Stimulated activated CD4-positive, alpha-beta T cell treated with anti-CD3 and anti-CD28 coated beads, TNF-alpha, amount 100 ng/mL, for 1 hour (primary cell): ENCODE data around the gene MYO7B.

Experiments used
- DNase-seq, 3 donors: peaks; one replicate each; pipeline ENCODE4 v3.0.0-alpha.2; 2020; ENCODE audit warnings: low read depth in 3 of 3, low spot score in 1 of 3

MYO7B gene

DNA sequence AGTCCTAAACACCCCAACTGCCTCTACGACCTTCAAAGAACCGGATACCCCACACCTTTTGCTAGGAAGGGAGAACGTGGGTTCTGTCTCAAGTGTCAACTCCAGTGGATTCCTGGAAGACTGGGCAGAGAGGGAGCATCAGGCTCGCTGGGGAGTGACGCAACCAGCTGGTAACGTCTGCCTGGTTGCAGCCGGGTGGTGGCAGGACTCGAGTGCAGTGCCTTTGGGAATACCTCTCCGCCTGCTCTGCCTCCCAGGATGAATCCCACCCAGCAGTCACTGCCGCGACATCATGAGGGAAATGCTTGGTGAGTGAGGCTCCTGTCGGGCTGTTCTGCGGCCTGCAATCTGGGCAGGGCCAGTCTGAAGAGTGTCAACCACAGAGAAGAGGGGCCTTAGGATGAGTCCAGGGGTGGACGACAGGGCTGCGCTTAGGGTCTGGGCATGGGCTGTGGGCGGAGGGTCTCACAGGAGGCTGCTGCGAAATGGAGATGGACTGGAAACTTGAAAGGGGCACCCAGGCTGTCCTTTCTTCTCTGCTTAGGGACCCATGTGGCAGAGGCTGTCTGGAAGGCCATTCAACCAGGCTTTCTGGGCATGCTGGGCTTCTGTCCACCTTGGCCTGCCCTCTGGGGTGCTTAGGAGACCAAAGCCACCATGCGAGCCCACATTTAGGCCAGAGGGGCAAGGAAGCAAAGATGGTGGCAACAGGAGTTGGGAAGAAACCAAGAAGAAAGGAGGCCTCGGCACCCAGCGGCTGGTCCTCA is 123.3 kb downstream of the MYO7B start:
- DNase-seq: no peak

DNA sequence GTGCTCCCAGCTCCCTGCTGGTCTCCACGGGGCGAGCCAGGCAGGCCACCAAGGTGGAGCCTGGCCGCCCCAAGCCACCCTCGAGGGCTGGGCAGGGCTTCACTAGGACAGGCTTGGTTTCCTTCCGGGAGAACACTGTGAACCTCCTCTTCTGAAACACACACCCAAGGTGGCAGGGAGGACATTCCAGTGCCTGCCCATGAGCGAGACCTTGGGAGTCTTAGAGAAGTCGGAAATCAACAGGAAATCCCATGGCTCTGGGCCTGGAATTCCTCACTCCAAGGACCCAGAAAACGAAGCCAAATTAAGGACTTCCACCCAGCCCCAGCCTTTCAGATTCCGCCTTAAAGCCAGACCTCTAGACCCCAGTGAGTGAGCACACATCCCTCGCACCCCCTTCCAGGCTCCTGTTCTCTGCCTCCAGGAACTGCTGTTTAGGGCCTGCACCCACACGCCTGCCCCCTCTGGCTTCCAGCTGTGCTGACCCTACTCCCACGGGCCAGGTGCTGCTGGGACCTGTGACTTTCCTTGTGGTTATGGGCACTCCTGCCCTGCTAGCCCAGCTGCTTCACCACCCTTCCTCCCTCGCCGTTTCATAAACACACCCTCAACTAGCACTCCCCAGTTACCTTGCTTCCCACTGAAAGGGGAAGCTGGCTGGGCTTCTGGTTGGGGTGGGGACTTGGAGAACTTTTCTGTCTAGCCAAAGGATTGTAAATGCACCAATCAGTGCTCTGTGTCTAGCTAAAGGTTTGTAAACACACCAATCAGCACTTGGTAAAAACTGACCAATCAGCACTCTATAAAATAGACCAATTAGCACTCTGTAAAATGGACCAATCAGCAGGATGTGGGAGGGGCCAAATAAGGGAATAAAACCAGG is 124.2 kb downstream of the MYO7B start:
- DNase-seq: no peak

DNA sequence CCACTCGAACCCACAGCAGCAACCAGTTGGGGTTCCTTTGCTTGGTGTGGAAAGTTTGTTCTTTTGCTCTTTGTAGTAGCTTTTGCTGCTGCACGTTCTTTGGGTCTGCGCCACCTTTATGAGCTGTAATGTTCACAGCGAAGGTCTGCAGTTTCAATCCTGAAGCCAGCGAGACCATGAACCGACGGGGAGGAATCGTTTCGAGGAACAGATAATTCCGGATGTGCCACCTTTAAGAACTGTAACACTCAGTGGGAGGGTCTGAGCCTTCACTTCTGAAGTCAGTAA is 124.8 kb downstream of the MYO7B start:
- DNase-seq: no peak

DNA sequence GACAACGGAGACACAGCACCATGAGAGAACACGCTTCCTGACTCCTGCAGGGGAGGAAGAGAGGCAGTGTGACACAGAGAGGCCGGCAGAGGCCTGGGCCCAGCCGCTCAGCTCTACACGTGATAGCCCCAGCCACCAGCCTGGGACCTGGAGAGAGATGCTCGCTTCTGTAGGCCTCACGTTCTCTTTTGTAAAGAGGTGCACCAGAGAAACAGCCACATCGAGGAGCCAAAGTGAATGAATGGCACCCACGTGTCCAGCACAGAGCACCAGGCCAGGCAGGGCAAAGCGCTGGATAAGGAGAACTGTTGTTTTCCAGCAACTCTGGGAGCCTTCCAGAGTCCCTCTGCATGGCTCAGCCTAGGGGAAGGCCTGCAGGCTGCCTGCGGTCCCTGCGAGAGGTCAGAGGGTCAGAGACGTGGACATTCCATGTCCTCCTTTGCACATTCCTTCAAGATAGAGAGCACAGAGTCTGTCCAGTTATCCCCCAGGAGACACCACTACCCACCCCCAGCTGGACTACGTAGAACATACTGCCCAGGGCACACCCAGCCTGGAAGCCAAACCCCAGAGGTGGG is 125.7 kb downstream of the MYO7B start:
- no peak for DNase-seq

DNA sequence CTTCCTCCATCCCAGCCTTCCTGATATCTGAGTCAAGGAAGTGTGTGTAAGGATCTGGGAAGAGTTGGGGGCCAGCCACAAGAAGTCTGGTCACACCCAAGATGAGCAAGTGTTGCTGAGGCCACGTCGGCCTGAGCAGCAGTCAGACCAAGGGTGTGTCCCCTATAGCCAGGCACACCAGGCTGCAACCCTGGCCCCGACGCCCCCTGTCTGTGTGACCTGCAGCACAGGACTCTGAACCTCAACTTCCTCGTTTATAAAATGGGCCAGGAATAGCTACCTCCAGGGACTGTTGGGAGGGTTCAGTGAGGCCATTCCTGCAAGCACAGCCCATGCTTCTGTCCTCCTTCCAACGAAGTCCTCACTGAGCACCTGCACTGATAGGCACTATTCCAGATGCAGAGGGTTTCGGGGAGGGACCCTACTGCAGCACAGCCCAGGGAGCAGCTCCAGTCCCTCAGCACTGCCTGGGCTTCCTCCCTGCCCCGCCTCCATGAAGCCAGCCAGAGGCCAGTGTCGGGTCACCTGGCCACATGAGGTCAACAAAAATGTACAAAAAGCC is 126.5 kb downstream of the MYO7B start:
- DNase-seq: no peak

DNA sequence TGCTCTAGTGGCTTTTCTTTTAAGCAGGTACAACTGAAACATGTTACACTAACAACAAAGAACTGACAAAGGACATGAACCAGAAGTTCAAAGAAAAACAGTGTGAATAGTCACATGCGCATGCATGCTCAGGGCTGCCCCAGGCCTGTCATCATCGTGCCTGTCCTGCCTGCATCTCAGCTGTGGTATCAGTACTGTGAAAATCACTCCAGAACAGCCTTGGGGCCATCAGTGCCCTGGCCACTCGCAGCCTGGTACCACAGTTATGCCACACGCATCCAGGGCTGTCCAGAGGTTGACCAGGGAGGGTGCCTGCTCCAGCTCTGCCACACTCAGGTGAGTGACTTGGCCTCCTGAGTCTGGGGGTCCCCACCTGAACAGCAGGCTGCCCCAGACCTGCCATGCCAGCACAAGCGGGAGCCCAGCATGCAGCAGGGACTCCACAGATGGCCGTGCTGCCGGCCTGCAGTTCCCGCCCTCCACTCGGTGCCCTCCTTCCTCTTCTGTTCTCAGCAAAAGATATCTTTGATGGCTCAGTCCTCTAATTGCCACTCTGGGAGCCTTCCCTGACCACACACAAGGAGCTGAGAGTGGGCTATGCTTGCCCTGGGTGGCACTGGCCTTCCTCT is 127.6 kb downstream of the MYO7B start:
- DNase-seq: no peak

DNA sequence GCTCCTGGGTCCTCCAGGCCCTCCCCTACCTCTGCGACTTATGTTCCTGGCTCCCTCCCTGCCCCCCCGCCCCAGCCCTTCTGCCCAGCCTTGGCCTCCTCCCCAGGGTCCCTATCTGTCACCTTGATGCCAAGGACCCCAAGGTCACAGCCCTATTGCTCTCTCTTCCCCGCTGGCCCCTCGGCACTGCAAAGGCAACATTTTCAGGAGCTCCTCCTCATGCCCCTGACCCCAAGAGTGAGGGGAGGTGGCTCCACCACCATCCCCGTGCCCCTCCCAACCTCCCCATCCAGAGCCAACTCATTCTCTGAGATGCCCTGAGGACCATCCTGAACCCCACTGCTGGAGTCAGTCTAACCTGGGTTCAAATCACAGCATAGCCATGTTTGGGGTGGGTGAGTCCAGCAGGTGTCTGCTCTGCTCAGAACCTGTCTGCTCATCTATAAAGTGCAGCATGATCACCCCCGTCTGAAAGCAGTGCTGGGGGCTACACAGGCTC is 128.1 kb downstream of the MYO7B start:
- no peak for DNase-seq

DNA sequence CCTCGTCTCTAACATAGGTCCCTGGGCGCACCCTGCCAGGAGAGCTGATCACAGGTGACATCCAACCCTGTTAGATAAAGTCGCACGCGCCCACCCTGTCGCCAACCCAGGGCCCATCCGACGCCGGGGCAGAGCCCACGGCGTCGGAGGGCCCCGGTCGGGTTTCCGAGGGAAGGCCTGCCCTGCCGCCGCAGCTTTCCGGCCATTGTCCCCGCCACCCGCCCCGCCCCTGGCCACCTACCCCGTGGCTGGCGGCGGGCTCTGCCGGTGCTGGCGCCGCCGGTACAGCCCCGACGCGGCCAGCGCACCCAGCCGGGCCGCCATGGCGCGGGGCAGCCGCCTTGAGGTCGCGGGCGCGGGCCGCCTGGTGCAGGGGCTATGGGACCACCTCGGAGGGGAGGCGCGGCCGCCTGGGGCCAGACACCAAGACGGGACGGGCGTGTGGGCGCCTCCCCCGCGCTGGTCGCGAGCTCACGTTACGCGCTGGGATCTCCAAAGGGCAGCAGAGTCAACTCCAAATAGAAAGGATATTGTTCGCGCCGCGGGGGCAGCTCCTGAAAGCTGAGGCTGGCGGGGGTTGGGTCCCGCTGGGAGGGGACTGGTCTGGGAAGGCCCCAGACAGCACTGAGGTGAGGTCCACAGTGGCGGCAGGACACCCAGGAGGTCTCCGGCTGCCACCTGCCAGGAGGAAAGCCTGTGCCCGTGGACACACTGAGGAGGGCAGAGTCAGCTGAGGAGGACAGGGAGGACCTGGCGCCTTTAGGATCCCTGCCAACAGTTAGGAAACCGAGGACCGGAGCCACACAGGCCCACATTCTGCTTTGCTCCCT is 128.8 kb downstream of the MYO7B start:
- no peak for DNase-seq

DNA sequence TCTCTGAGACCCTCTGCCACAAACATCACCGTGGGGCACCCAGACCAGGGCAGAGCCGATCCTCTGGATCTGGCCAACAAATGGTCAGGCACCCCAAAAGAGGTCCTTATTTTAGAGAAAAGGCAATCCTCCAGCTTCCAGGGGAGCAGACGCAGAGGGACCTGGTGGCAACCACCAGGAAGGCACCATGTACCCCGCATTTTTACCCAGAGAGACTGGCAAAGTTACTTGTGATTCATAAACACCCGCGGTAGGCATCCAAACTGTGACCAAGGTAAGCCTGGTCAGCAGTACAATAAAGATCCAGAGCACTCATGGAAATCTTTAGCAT is 129.4 kb downstream of the MYO7B start:
- DNase-seq: no peak

DNA sequence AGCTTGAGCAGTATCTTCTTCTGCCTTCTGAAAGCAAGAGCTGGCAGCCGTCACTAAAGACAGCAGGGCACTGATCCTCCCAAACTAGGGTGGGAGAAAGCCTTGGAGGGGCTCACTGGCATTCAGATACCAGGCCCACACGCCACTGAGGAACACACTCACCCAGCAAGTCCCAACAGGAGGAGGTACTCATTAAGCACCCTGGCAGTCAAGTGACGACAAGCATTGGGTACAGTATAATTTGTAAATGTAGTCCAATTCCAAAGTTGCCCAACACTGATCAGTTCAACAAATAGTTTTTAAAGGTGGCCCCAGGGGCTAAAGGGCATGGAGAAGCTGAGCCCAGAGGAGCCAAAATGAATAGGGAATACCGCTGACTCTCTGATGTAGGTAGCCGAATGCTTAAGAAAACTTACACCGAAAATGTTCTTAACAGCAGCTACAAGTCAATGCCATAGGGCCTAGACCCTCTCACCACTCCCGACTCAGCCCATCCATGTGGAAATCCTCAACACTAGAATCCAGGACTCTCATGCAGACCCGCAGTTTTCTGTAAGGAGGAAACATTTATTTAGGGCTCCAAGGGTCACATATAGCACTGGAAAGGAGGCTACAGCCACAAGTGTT is 129.9 kb downstream of the MYO7B start:
- DNase-seq: no peak

DNA sequence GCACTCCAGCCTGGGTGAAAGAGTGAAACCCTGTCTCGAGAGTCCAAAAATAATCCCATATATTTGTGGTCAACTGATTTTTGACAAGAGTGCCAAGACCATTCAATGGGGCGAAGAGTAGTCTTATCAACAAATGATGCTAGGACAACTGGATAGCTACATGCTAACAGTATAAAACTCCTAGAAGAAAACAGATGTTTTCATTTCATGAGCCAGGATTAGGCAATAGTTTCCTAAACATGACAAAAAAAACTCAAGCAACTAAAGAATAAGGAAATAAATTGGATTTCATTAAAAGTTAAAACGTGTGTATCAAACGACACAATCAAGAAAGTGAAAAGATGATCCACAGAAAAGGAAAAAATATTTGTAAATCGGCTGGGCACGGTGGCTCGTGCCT is 133.6 kb downstream of the MYO7B start:
- DNase-seq: no peak

DNA sequence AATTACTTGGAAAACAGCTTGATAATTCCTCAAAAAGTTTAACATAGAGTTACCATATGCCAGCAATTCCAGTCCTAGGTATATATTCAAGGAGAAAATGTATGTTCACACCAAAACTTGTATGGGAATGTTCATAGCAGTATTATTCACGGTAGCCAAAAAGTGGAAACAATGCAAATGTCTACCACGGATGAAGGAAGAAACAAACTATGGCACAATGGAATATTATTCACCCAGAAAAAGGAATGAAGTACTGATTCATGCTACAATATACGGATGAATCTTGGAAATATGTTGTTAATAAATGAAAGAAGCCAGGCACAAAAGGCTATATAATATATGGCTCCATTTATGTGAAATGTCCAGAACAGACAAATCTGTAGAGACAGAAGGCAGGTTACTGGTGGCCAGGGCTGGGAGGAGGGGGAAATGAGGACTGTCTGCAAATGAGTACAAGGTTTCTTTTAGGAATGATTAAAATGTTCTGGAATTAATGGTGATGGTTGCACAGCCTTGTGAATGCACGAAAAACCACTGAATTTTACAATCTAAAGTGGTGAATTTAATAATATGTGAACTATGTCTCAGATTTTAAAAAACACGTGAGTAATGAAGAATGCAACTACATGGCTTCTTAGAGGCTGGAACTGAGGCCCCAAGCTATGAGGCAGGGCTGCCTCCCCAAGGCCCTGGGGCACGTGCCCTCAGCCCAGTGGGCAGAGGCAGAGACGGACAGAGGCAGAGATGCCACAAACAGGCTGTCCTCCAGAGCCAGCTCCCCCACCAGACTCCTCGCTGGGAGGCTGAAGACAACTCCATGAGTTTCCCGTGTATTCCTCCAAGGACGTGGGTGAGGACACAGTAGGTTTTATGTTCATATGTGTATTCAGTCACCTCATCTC is 134.8 kb downstream of the MYO7B start:
- DNase-seq: no peak

DNA sequence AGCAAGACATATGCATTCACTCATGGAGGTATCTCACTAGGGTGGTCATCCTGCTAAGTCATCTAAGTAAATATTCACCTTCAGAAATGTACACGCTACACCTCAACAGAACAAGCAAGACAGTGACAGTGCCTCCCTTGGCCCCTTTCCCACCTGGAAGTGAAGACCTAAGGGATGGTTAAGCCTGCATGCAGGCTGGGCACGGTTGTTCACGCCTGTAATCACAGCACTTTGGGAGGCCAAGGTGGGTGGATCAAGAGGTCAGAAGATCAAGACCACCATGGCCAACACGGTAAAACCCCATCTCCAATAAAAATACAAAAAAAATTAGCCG is 135.4 kb downstream of the MYO7B start:
- DNase-seq: no peak

DNA sequence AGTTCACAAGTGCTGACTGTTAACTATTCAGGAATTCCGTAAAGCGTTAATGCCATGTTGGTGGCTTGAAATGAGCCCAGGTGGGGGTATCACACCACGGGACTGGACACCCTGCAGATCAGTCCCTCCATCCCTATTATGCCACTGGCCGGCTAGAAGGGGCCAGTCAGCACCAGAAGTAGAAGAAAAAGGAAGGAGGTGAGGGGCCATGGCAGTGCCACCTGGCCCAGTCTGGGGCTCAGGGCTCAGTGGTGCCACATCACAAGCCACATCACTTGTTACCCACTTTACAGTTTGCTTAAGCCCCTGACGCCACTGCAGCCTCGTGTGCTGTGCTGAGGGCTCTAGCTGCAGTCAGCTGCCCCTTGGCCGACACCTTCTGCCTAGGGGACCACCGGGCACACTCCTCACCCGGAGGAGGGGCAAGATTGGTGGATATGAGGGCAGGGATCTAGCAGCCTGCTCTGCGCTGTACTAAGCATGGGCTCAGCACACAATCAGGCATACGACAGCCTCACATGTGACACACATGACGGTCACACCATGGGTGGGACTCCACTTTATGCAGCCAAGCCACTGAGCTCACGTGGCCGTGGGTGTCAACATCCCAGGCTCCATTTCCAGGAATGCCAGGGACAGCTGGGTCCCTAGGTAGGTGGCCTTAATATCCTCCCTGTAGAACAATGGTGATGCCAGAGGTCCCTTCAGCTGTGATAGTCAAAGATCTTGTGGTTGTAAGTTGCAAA is 136.2 kb downstream of the MYO7B start:
- no peak for DNase-seq

DNA sequence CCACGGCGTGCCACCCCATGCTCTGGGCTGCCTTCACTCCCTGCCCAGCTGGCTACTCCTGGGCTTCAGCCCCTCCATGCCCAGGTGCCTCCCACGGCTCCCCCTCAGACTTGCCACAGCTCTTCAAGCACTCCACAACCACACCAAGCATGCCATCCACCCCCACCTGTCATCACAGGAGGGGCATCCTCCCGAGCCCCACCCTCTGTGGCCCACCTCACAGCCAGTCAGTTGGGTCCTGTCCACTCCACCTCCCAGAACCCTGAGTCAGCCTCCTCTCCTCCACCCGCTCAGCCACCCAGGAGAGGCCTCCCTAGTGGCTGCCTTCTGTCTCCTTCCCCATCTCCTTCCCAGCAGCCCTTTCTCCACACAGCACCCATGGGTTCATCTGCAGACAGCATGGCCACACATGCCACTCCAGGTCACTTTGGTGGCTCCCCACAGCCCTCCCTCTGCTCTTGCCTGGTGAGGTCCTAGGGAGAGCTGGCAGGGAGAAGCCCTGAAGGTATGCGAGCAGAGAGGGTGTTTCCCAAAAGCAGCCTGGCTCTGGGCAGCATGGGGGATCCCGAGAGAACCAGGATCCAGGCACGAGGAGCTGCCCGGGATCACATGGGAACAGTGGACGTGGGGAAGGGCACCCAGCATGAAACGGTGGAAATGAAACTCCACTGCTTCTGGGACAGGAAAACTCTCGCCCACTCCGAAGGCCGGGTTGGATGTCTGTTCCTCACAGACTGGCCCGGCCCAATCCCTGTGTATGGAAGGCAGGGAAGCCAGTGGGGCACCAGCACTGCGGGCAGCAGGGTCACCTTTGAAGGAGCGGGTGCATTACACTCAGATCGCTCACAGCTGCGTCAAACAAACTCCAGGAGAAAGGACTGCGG is 137.1 kb downstream of the MYO7B start:
- no peak for DNase-seq

DNA sequence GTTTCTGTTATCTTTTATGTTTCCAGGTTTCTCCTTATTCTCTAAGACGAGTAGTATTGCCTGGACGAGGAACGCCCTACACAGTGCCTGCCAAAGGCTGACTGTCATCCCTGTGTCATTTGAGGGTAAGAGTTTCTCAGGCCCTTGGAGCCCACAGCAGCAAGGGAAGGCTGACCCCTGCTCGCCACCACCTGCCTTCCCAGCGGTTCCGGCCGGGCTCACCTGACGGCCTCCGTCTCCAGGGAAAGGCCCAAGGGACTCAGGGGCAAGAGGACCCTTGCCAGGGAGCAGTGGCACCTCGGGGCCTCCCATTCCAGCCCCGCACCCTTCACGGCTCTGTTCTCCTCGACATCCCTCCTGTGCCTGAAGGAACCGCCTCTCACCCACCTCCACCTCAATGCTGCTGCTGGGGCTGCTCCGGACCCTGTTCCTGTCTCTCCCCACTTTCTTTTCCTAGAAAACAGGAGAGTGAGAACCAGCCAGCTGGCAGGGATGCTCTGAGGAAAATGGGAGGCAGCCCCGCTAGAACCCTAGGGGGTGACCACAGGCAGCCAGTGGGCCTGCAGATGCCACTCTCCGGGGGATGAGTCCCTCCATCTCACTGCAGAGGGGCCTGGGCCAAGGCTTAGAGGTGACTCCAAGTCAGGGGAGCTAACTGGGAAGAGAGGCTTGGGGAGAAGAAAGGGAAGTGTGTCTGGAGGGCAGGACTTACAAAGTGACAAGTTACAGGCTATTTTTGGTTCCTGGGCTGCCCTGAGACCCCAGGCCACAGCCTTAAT is 138.0 kb downstream of the MYO7B start:
- DNase-seq: no peak
